ENCODE data around the gene GPATCH8. TPM values are rescaled to one million over a fixed set of nuclear protein-coding genes. Genes with fewer than 3 reads are reported as not detected.
A peak's percentile ranks its signal among the peaks of the same experiment; 100 is the strongest.

Gene GPATCH8
- total and polyA plus RNA-seq, 9 of the 15 experiments (the other 6 are each of a cell fraction or from before 2014, with no cell fraction given): 10.6 to 29.6 (median 13.2) TPM

DNA sequence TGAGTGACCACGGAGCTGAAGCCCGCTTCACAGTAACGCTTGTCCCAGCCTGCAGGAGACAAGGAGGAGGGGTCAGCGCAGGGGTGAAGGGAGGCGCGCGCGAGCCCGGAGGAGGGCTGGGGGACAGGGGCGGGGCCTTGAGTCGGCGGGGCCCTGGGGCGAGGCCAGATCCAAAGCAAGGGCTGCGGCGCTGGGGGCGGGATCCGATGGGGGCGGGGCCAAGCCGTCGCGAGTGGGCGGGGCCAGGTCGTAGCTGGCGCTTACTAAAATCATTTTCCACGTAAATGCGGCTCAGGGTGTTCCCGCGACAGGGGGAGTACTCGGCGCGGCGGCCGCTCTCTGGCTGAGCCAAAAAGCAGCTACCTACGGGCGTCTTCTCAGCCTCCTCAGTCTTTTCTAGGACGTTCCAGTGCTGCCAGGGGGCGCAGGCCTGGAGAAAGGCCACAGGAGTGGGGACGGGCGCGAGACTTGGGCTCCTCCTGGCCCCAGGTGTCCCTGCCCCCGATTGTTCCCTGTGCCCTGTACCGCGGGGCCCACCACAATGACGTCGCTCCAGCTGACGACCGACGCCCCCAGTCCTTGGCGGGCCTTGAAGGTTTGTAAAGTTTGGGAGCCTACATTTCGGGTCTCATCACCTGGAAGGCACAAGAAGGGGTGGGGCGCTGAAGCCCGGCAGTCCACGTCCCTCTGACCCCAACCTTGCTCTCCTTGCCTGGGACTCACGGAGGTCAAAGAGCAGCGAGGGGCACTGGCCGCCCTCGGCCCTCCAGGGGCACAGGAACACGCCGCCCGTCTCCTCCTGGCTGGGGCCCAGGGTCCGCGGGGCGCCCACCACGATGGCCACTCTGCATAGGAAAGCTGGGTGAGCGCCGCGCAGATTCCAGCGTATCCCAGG lies 117.7 kb downstream of the GPATCH8 start (continued):
- TF ChIP-seq PHF21A (IDR thresholded peaks at IDR 0.05; ENCODE audit: borderline replicate concordance, low read depth) (no peak), ZNF586 (CRISPR knock-in tag; conservative IDR thresholded peaks at IDR 0.05) (no peak), ARID2 (IDR thresholded peaks at IDR 0.05) (no peak), NCOR1 (IDR thresholded peaks at IDR 0.05) (no peak), PRPF4 (IDR thresholded peaks at IDR 0.05; ENCODE audit: insufficient read depth, low read depth, low read length, poor library complexity, severe bottlenecking) (no peak), ZNF133 (CRISPR knock-in tag; IDR thresholded peaks at IDR 0.05) (no peak), PHF8 (IDR thresholded peaks at IDR 0.05; ENCODE audit: borderline replicate concordance, low read length) (peak; percentile 90), TAF9B (IDR thresholded peaks at IDR 0.05; ENCODE audit: partially characterized antibody) (no peak), NR2C1 (IDR thresholded peaks at IDR 0.05) (peak; percentile 30; the same call in 1 of the 2 replicates), NR2C1 (tag; IDR thresholded peaks at IDR 0.05) (no peak), SREBF1 (IDR thresholded peaks at IDR 0.05; ENCODE audit: borderline replicate concordance, low read depth, low read length) (no peak), ZNF184 (CRISPR knock-in tag; IDR thresholded peaks at IDR 0.05) (no peak), NCOA4 (IDR thresholded peaks at IDR 0.05; ENCODE audit: partially characterized antibody) (no peak), EHMT2 (IDR thresholded peaks at IDR 0.05) (no peak), ZBTB8A (IDR thresholded peaks at IDR 0.05; ENCODE audit: partially characterized antibody) (no peak)
- TF ChIP-seq, protein P1, sequence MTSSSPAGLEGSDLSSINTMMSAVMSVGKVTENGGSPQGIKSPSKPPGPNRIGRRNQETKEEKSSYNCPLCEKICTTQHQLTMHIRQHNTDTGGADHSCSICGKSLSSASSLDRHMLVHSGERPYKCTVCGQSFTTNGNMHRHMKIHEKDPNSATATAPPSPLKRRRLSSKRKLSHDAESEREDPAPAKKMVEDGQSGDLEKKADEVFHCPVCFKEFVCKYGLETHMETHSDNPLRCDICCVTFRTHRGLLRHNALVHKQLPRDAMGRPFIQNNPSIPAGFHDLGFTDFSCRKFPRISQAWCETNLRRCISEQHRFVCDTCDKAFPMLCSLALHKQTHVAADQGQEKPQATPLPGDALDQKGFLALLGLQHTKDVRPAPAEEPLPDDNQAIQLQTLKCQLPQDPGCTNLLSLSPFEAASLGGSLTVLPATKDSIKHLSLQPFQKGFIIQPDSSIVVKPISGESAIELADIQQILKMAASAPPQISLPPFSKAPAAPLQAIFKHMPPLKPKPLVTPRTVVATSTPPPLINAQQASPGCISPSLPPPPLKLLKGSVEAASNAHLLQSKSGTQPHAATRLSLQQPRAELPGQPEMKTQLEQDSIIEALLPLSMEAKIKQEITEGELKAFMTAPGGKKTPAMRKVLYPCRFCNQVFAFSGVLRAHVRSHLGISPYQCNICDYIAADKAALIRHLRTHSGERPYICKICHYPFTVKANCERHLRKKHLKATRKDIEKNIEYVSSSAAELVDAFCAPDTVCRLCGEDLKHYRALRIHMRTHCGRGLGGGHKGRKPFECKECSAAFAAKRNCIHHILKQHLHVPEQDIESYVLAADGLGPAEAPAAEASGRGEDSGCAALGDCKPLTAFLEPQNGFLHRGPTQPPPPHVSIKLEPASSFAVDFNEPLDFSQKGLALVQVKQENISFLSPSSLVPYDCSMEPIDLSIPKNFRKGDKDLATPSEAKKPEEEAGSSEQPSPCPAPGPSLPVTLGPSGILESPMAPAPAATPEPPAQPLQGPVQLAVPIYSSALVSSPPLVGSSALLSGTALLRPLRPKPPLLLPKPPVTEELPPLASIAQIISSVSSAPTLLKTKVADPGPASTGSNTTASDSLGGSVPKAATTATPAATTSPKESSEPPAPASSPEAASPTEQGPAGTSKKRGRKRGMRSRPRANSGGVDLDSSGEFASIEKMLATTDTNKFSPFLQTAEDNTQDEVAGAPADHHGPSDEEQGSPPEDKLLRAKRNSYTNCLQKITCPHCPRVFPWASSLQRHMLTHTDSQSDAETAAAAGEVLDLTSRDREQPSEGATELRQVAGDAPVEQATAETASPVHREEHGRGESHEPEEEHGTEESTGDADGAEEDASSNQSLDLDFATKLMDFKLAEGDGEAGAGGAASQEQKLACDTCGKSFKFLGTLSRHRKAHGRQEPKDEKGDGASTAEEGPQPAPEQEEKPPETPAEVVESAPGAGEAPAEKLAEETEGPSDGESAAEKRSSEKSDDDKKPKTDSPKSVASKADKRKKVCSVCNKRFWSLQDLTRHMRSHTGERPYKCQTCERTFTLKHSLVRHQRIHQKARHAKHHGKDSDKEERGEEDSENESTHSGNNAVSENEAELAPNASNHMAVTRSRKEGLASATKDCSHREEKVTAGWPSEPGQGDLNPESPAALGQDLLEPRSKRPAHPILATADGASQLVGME (CRISPR knock-in tag; IDR thresholded peaks at IDR 0.05): no peak
- TF ChIP-seq, protein P2, sequence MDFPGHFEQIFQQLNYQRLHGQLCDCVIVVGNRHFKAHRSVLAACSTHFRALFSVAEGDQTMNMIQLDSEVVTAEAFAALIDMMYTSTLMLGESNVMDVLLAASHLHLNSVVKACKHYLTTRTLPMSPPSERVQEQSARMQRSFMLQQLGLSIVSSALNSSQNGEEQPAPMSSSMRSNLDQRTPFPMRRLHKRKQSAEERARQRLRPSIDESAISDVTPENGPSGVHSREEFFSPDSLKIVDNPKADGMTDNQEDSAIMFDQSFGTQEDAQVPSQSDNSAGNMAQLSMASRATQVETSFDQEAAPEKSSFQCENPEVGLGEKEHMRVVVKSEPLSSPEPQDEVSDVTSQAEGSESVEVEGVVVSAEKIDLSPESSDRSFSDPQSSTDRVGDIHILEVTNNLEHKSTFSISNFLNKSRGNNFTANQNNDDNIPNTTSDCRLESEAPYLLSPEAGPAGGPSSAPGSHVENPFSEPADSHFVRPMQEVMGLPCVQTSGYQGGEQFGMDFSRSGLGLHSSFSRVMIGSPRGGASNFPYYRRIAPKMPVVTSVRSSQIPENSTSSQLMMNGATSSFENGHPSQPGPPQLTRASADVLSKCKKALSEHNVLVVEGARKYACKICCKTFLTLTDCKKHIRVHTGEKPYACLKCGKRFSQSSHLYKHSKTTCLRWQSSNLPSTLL (IDR thresholded peaks at IDR 0.05): no peak
- TF ChIP-seq, protein P3, sequence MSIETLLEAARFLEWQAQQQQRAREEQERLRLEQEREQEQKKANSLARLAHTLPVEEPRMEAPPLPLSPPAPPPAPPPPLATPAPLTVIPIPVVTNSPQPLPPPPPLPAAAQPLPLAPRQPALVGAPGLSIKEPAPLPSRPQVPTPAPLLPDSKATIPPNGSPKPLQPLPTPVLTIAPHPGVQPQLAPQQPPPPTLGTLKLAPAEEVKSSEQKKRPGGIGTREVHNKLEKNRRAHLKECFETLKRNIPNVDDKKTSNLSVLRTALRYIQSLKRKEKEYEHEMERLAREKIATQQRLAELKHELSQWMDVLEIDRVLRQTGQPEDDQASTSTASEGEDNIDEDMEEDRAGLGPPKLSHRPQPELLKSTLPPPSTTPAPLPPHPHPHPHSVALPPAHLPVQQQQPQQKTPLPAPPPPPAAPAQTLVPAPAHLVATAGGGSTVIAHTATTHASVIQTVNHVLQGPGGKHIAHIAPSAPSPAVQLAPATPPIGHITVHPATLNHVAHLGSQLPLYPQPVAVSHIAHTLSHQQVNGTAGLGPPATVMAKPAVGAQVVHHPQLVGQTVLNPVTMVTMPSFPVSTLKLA (conservative IDR thresholded peaks at IDR 0.05): 0 out of 4 replicates have a peak, but pooled peaks of 1 of the 2 experiments have one; percentile 18

Data from K562 (cell line).